Mesothelial cell of epicardium (in vitro differentiated cells): ENCODE results near the gene ZNRF3. TPM values are rescaled to one million over a fixed set of nuclear protein-coding genes. Genes with fewer than 3 reads are reported as not detected.
"Not testable (repeated sequence)": the region's sequence is repeated elsewhere in the genome, so short reads cannot be mapped to it uniquely, and the experiment has no call there.

Experiments used
- DNase-seq, 2 experiments: peaks; one replicate each; pipeline ENCODE4 v3.0.0; 2021; ENCODE audit warnings: low spot score in 2 of 2; ENCODE audit not compliant: unreplicated experiment in 2 of 2
- H3K27ac Mint-ChIP-seq: 2 replicates; pipeline ENCODE4 v1.8.0; 2021; ENCODE audit warnings: mixed read lengths
- H3K27me3 Mint-ChIP-seq: 2 replicates; pipeline ENCODE4 v1.8.0; 2021; ENCODE audit warnings: low read depth, mixed read lengths
- H3K36me3 Mint-ChIP-seq: 2 replicates; pipeline ENCODE4 v1.8.0; 2021; ENCODE audit warnings: mixed read lengths
- H3K4me1 Mint-ChIP-seq: 2 replicates; pipeline ENCODE4 v1.8.0; 2021; ENCODE audit warnings: mixed read lengths
- H3K4me3 Mint-ChIP-seq: 2 replicates; pipeline ENCODE4 v1.8.0; 2021; ENCODE audit warnings: mild to moderate bottlenecking, moderate library complexity, mixed read lengths
- H3K9me3 Mint-ChIP-seq: 2 replicates; pipeline ENCODE4 v1.8.0; 2021; ENCODE audit warnings: mixed read lengths
- CTCF ChIP-seq: fragments of 200-600 bp; sonication (generic); IDR thresholded peaks from one replicate; pipeline ENCODE4 v1.5.0; 2021; ENCODE audit warnings: antibody characterized with exemption; ENCODE audit not compliant: unreplicated experiment
- total RNA-seq: library from RNA; stranded (reverse); gene quantifications from 3 replicates; pipeline ENCODE4 v1.2.1, GENCODE V29; 2021

Gene ZNRF3
- total RNA-seq, 1 donor from 2014 or later = 37.3 TPM

GRCh38 chr22:28864878-28865596, 18.3 kb upstream of the ZNRF3 start:
- Mint-ChIP-seq H3K27me3 (no peaks in the 10 kb centered on the region), H3K4me3 (no peak overlapping the region), H3K4me1 (no peaks in the 10 kb centered on the region), H3K27ac (no peak overlapping the region), H3K9me3 (no peaks in the 10 kb centered on the region), H3K36me3 (no peaks in the 10 kb centered on the region)
- TF ChIP-seq CTCF = no peak
- DNase-seq = no peak

GRCh38 chr22:28867191-28867590, 16.2 kb upstream of the ZNRF3 start:
- Mint-ChIP-seq H3K4me3 (no peak overlapping the region), H3K27me3 (no peaks in the 10 kb centered on the region), H3K4me1 (no peaks in the 10 kb centered on the region), H3K9me3 (no peaks in the 10 kb centered on the region), H3K27ac (no peak overlapping the region), H3K36me3 (no peaks in the 10 kb centered on the region)
- no peak for TF ChIP-seq CTCF
- DNase-seq = no peak

- not testable (repeated sequence) for DNase-seq, H3K4me1 Mint-ChIP-seq, H3K27ac Mint-ChIP-seq, H3K4me3 Mint-ChIP-seq, H3K36me3 Mint-ChIP-seq, H3K27me3 Mint-ChIP-seq, H3K9me3 Mint-ChIP-seq
These were observed 15.0 kb upstream of the ZNRF3 start for GRCh38 chr22:28868389-28868788.

GRCh38 chr22:28869736-28870135, 13.6 kb upstream of the ZNRF3 start:
- no peak for TF ChIP-seq CTCF
- Mint-ChIP-seq H3K27me3 (no peaks in the 10 kb centered on the region), H3K4me3 (no peak overlapping the region), H3K4me1 (peaks cover 14% of the 10 kb centered on the region), H3K36me3 (no peaks in the 10 kb centered on the region), H3K27ac (peak overlapping the region; percentile 61), H3K9me3 (no peaks in the 10 kb centered on the region)
- DNase-seq = no peak

GRCh38 chr22:28873183-28873963, 10.0 kb upstream of the ZNRF3 start:
- peak overlapping the region; percentile 51 for H3K27ac Mint-ChIP-seq

More at GRCh38 chr22:28873183-28873963, 10.0 kb upstream of the ZNRF3 start:
- TF ChIP-seq CTCF = no peak
- Mint-ChIP-seq H3K36me3 (no peaks in the 10 kb centered on the region), H3K9me3 (no peaks in the 10 kb centered on the region), H3K4me3 (no peak overlapping the region), H3K4me1 (peaks cover 22% of the 10 kb centered on the region), H3K27me3 (no peaks in the 10 kb centered on the region)
- no peak for DNase-seq
